Testis (tissue), 2 donors: ENCODE results near the gene TSKU.

Source experiments
- POLR2A ChIP-seq: fragments of 450-650 bp; IDR thresholded peaks from one replicate; pipeline ENCODE4 v1.6.1; 2017; ENCODE audit warnings: antibody characterized with exemption, mild to moderate bottlenecking, moderate library complexity
- TF ChIP-seq, protein P1 (sequence below), 3 experiments: fragments of 450-650 bp in 2 of 3; fragments of 200-600 bp in 1 of 3; sonication (generic) in 1 of 3; IDR thresholded peaks; one replicate each; pipeline ENCODE4 v1.5.1; 2016 to 2019; ENCODE audit warnings: antibody characterized with exemption in 3 of 3, mild to moderate bottlenecking in 2 of 3, moderate library complexity in 1 of 3

DNA sequence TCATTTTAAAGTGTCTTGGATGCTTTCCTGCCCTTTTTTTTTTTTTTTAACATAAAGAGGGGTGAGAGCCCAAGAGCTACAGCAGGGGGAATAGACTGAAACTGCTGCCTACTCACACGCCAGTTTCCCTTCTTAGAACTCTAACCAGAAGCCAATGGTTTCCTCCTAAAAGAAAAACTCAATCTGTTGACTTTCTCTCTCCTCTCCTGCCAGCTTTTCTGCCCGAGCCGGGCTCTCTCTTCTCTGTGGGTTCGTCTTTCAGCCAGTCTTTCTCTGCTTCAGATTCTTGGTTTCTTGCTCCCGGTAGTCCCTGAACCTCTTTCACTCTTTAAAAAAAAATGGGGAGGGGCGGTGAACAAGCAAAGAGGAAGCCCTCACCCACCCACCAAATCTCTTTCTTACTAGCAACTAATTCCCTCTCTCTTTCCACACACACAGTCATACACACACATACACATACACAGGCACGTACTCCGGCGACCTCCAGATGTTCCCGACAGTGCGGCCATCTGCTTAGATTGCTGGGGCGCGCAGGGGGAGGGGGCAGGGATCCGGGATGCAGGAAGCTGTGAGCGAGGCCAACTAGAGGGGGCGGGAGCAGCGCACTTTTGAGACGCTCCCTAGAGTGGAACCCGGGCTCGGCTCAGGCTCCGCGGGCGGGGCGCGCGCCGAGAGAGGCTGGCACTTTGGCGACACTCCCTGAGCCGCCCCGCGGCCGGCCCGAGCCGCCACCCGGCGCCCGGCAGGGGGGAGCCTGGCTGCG lies 444 bp upstream of the TSKU start:
- TF ChIP-seq, protein P1, sequence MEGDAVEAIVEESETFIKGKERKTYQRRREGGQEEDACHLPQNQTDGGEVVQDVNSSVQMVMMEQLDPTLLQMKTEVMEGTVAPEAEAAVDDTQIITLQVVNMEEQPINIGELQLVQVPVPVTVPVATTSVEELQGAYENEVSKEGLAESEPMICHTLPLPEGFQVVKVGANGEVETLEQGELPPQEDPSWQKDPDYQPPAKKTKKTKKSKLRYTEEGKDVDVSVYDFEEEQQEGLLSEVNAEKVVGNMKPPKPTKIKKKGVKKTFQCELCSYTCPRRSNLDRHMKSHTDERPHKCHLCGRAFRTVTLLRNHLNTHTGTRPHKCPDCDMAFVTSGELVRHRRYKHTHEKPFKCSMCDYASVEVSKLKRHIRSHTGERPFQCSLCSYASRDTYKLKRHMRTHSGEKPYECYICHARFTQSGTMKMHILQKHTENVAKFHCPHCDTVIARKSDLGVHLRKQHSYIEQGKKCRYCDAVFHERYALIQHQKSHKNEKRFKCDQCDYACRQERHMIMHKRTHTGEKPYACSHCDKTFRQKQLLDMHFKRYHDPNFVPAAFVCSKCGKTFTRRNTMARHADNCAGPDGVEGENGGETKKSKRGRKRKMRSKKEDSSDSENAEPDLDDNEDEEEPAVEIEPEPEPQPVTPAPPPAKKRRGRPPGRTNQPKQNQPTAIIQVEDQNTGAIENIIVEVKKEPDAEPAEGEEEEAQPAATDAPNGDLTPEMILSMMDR (IDR thresholded peaks at IDR 0.05): no peak
- no peak for TF ChIP-seq POLR2A
